HFFc6 (cell line): ENCODE measurements around the gene XIRP2. TPM values are rescaled to one million over a fixed set of nuclear protein-coding genes. Genes with fewer than 3 reads are reported as not detected.
"Not testable (repeated sequence)": the region's sequence is repeated elsewhere in the genome, so short reads cannot be mapped to it uniquely, and the experiment has no call there.

Source experiments
- DNase-seq: peaks from one replicate; pipeline ENCODE4 v3.0.0-alpha.2; 2018
- H3K27ac Mint-ChIP-seq: 2 replicates; pipeline ENCODE4 v1.8.0; 2020; ENCODE audit warnings: mild to moderate bottlenecking, mixed read lengths
- H3K27me3 Mint-ChIP-seq: 2 replicates; pipeline ENCODE4 v1.8.0; 2021; ENCODE audit warnings: mild to moderate bottlenecking, moderate library complexity, mixed read lengths; ENCODE audit not compliant: insufficient read depth
- H3K36me3 Mint-ChIP-seq: 2 replicates; pipeline ENCODE4 v1.8.0; 2021; ENCODE audit warnings: low read depth, mixed read lengths
- H3K4me1 Mint-ChIP-seq: 2 replicates; pipeline ENCODE4 v1.8.0; 2020; ENCODE audit warnings: low read depth, mixed read lengths
- H3K4me3 Mint-ChIP-seq: 2 replicates; pipeline ENCODE4 v1.8.0; 2020; ENCODE audit warnings: mild to moderate bottlenecking, moderate library complexity, mixed read lengths
- H3K9me3 Mint-ChIP-seq: 2 replicates; pipeline ENCODE4 v1.8.0; 2020; ENCODE audit warnings: mild to moderate bottlenecking, mixed read lengths
- CTCF ChIP-seq: fragments of 200-600 bp; sonication (generic); IDR thresholded peaks from 2 replicates; pipeline ENCODE4 v1.5.0; 2021; ENCODE audit warnings: antibody characterized with exemption, mild to moderate bottlenecking
- total RNA-seq, 6 experiments: library from RNA; stranded (reverse); fragmentation: NEBNext Ultra II Directional; extraction: Animal tissue kit (Norgen Biotek cat#: 25700); gene quantifications; 2 replicates in 1 of 6; 3 replicates in 5 of 6; pipeline ENCODE4 v1.2.3, GENCODE V29; 2021

The XIRP2 gene
- total RNA-seq, 6 experiments from 2014 or later = not detected

DNA sequence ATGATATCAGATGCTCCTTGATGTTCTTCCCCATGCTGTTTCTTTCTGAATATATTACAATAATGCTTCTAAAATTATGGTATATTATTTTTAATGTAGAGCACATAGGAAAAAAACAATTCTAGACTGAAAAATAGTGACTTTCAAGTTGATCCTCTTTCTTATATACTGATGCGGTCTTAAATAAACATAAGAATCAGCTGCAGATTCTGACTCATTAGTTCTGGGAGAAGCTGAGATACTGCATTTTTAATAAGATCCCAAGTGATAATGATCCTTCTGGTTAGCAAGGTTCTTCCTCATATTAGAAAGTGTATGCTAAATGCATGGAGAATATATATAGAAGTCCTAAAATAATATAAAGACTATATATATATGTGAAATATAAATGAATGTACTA lies 124.9 kb downstream of the XIRP2 start:
- no peaks in the 10 kb centered on the region for H3K36me3 Mint-ChIP-seq
- peaks cover 9% of the 10 kb centered on the region for H3K9me3 Mint-ChIP-seq
- no peak overlapping the region for H3K4me3 Mint-ChIP-seq
- TF ChIP-seq CTCF = no peak
- H3K27ac Mint-ChIP-seq = no peak overlapping the region
- DNase-seq = no peak
- no peaks in the 10 kb centered on the region for H3K27me3 Mint-ChIP-seq
- H3K4me1 Mint-ChIP-seq = no peaks in the 10 kb centered on the region

DNA sequence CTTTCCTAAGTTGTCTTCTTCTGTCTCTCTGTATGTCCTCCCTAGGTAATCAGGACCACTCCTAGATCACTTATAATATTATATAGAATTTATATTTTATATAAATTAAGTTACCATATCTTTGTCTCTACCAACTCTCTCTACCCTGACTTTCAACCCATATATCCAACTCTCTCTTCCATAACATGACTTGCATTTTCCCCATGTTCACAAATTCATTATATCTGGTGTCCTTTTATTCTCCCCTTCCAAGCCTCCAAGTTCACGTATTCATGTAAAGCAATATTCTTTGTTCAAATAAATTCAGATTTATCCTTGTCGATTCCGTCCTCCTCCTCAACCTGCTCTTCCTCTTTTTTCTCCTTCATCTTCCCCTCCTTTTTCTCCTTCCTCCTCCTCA lies 127.5 kb downstream of the XIRP2 start:
- Mint-ChIP-seq H3K4me1 (no peaks in the 10 kb centered on the region), H3K36me3 (no peaks in the 10 kb centered on the region), H3K9me3 (peaks cover 9% of the 10 kb centered on the region), H3K27ac (no peak overlapping the region), H3K27me3 (no peaks in the 10 kb centered on the region), H3K4me3 (no peak overlapping the region)
- DNase-seq = no peak
- TF ChIP-seq CTCF = no peak

GRCh38 chr2:167017021-167017420 lies 128.7 kb downstream of the XIRP2 start:
- Mint-ChIP-seq H3K4me1 (no peaks in the 10 kb centered on the region), H3K4me3 (no peak overlapping the region), H3K36me3 (no peaks in the 10 kb centered on the region), H3K9me3 (peaks cover 8% of the 10 kb centered on the region), H3K27me3 (no peaks in the 10 kb centered on the region), H3K27ac (no peak overlapping the region)
- no peak for DNase-seq
- TF ChIP-seq CTCF = no peak

GRCh38 chr2:167018590-167018989 lies 130.3 kb downstream of the XIRP2 start:
- no peak overlapping the region for H3K4me3 Mint-ChIP-seq
- H3K27me3 Mint-ChIP-seq = no peaks in the 10 kb centered on the region
- H3K9me3 Mint-ChIP-seq = no peaks in the 10 kb centered on the region; the same call in 1 of the 2 replicates
- no peak for DNase-seq
- no peak for TF ChIP-seq CTCF
- H3K4me1 Mint-ChIP-seq = no peaks in the 10 kb centered on the region
- H3K27ac Mint-ChIP-seq = no peak overlapping the region
- H3K36me3 Mint-ChIP-seq = no peaks in the 10 kb centered on the region

GRCh38 chr2:167028503-167028902 lies 140.2 kb downstream of the XIRP2 start:
- Mint-ChIP-seq H3K4me1 (no peaks in the 10 kb centered on the region), H3K36me3 (no peaks in the 10 kb centered on the region), H3K4me3 (no peak overlapping the region), H3K27ac (no peak overlapping the region), H3K27me3 (no peaks in the 10 kb centered on the region), H3K9me3 (peaks cover 50% of the 10 kb centered on the region)
- no peak for TF ChIP-seq CTCF
- no peak for DNase-seq

GRCh38 chr2:167034976-167035375 lies 146.7 kb downstream of the XIRP2 start:
- H3K36me3 Mint-ChIP-seq = peaks cover 11% of the 10 kb centered on the region
- peaks cover 65% of the 10 kb centered on the region for H3K9me3 Mint-ChIP-seq
- not testable (repeated sequence) for H3K27me3 Mint-ChIP-seq, H3K4me3 Mint-ChIP-seq, H3K27ac Mint-ChIP-seq, DNase-seq, H3K4me1 Mint-ChIP-seq
